ENCODE data around the gene ATP6V1G2. TPM values are rescaled to one million over a fixed set of nuclear protein-coding genes. Genes with fewer than 3 reads are reported as not detected.
A peak's percentile ranks its signal among the peaks of the same experiment; 100 is the strongest.
"Not testable (repeated sequence)": the region's sequence is repeated elsewhere in the genome, so short reads cannot be mapped to it uniquely, and the experiment has no call there.

Gene ATP6V1G2
- total RNA-seq = 3.3 TPM
- 2.5 TPM for polyA plus RNA-seq
- long read RNA-seq, donor 1, partial matches to known transcripts = 0 of 1 reads
- long read RNA-seq, donor 1, other reads (novel, unspliced or antisense) = 0 of 1 reads
- long read RNA-seq, donor 2 = 0 reads
- long read RNA-seq, donor 3, partial matches to known transcripts = 25 of 39 reads
- long read RNA-seq, donor 3, other reads (novel, unspliced or antisense) = 11 of 39 reads
- long read RNA-seq, donor 4, partial matches to known transcripts = 0 of 1 reads
- long read RNA-seq, donor 4, other reads (novel, unspliced or antisense) = 0 of 1 reads
- long read RNA-seq, donor 5, transcript ATP6V1G2-205 (3 exons, 1,588 nt) = major isoform, 7 of 38 reads
- long read RNA-seq, donor 5, partial matches to known transcripts = 14 of 38 reads
- long read RNA-seq, donor 5, other reads (novel, unspliced or antisense) = 16 of 38 reads
- long read RNA-seq, donor 6 = 0 reads
- long read RNA-seq, donor 7, partial matches to known transcripts = 0 of 3 reads
- long read RNA-seq, donor 7, other reads (novel, unspliced or antisense) = 0 of 3 reads
- long read RNA-seq, donor 8 = 0 reads
- long read RNA-seq, donor 9 = 0 reads
- long read RNA-seq, donor 10, partial matches to known transcripts = 5 of 12 reads
- long read RNA-seq, donor 10, other reads (novel, unspliced or antisense) = 5 of 12 reads

GRCh38 chr6:31546339-31546957, at the start of gene ATP6V1G2:
TSS of gene ATP6V1G2 (minus strand) at chr6:31546608. CDS start at chr6:31546559, 49 bp downstream.
- H3K4me1 ChIP-seq (ENCODE audit: control insufficient read depth in 2 of 2, insufficient read depth in 2 of 2, low read length in 2 of 2) = peaks cover 13 to 35% of the 10 kb centered on the region in 2 donors
- no peaks in the 10 kb centered on the region for H3K9me3 ChIP-seq (ENCODE audit: control insufficient read depth in 2 of 2, insufficient read depth in 1 of 2, low read length in 1 of 2)
- WGBS = 16% methylated on average over 11 of the region's 11 CpGs
- peak within 1 kb of the TSS; percentile 84 to 87 for H3K27ac ChIP-seq (ENCODE audit: low read depth in 1 of 2, low read length in 1 of 2)
- peak; percentile 75 to 92 (median 84) for DNase-seq (ENCODE audit: low read depth in 6 of 9, low spot score in 9 of 9)
- H3K4me3 ChIP-seq (ENCODE audit: low read length in 2 of 2) = peak within 1 kb of the TSS; percentile 53 to 63
- H3K27me3 ChIP-seq (ENCODE audit: control insufficient read depth in 2 of 2, insufficient read depth in 1 of 2, low read length in 1 of 2) = no peaks in the 10 kb centered on the region
- H3K36me3 ChIP-seq (ENCODE audit: control insufficient read depth in 2 of 2, insufficient read depth in 2 of 2, low read length in 1 of 2) = peaks cover 13% of the 10 kb centered on the region in 2 donors

- no peak for DNase-seq (ENCODE audit: low read depth in 6 of 9, low spot score in 9 of 9)
- WGBS = 96% methylated on average over 7 of the region's 7 CpGs
- H3K4me1 ChIP-seq (ENCODE audit: control insufficient read depth in 2 of 2, insufficient read depth in 2 of 2, low read length in 2 of 2) = peaks cover 26 to 59% of the 10 kb centered on the region in 2 donors
Observed at GRCh38 chr6:31592396-31592771, 46.0 kb upstream of the ATP6V1G2 start.

GRCh38 chr6:31590691-31591090, 44.3 kb upstream of the ATP6V1G2 start:
- peaks cover 40 to 63% of the 10 kb centered on the region in 2 donors for H3K4me1 ChIP-seq (ENCODE audit: control insufficient read depth in 2 of 2, insufficient read depth in 2 of 2, low read length in 2 of 2)
- not testable (repeated sequence) for DNase-seq (ENCODE audit: low read depth in 6 of 9, low spot score in 9 of 9); H3K36me3 ChIP-seq (ENCODE audit: control insufficient read depth in 2 of 2, insufficient read depth in 2 of 2, low read length in 1 of 2); H3K27ac ChIP-seq (ENCODE audit: low read depth in 1 of 2, low read length in 1 of 2); H3K27me3 ChIP-seq (ENCODE audit: control insufficient read depth in 2 of 2, insufficient read depth in 1 of 2, low read length in 1 of 2); H3K4me3 ChIP-seq (ENCODE audit: low read length in 2 of 2)
- WGBS = 89% methylated on average over 5 of the region's 5 CpGs
- H3K9me3 ChIP-seq (ENCODE audit: control insufficient read depth in 2 of 2, insufficient read depth in 1 of 2, low read length in 1 of 2) = peaks cover 0 to 13% of the 10 kb centered on the region in 2 donors

More at GRCh38 chr6:31592396-31592771, 46.0 kb upstream of the ATP6V1G2 start:
- Histone ChIP-seq H3K36me3 (ENCODE audit: control insufficient read depth in 2 of 2, insufficient read depth in 2 of 2, low read length in 1 of 2) (peaks cover 0 to 4% of the 10 kb centered on the region in 2 donors), H3K27ac (ENCODE audit: low read depth in 1 of 2, low read length in 1 of 2) (peak overlapping the region; percentile 36 to 80), H3K4me3 (ENCODE audit: low read length in 2 of 2) (no peak overlapping the region), H3K9me3 (ENCODE audit: control insufficient read depth in 2 of 2, insufficient read depth in 1 of 2, low read length in 1 of 2) (peaks cover 0 to 10% of the 10 kb centered on the region in 2 donors), H3K27me3 (ENCODE audit: control insufficient read depth in 2 of 2, insufficient read depth in 1 of 2, low read length in 1 of 2) (no peaks in the 10 kb centered on the region)

GRCh38 chr6:31588871-31589650, 42.7 kb upstream of the ATP6V1G2 start:
- 90% methylated on average over 9 of the region's 9 CpGs for WGBS
- peak in 1 of 9 donors; percentile 0 for DNase-seq (ENCODE audit: low read depth in 6 of 9, low spot score in 9 of 9)
- Histone ChIP-seq H3K27me3 (ENCODE audit: control insufficient read depth in 2 of 2, insufficient read depth in 1 of 2, low read length in 1 of 2) (no peaks in the 10 kb centered on the region), H3K27ac (ENCODE audit: low read depth in 1 of 2, low read length in 1 of 2) (peak overlapping the region in 1 of 2 donors; percentile 95), H3K9me3 (ENCODE audit: control insufficient read depth in 2 of 2, insufficient read depth in 1 of 2, low read length in 1 of 2) (peaks cover 0 to 6% of the 10 kb centered on the region in 2 donors), H3K4me1 (ENCODE audit: control insufficient read depth in 2 of 2, insufficient read depth in 2 of 2, low read length in 2 of 2) (peaks cover 55 to 77% of the 10 kb centered on the region in 2 donors), H3K36me3 (ENCODE audit: control insufficient read depth in 2 of 2, insufficient read depth in 2 of 2, low read length in 1 of 2) (peaks cover 0 to 4% of the 10 kb centered on the region in 2 donors), H3K4me3 (ENCODE audit: low read length in 2 of 2) (no peak overlapping the region)

GRCh38 chr6:31587791-31588777, 41.7 kb upstream of the ATP6V1G2 start:
- Histone ChIP-seq H3K27me3 (ENCODE audit: control insufficient read depth in 2 of 2, insufficient read depth in 1 of 2, low read length in 1 of 2) (no peaks in the 10 kb centered on the region), H3K9me3 (ENCODE audit: control insufficient read depth in 2 of 2, insufficient read depth in 1 of 2, low read length in 1 of 2) (peaks cover 0 to 3% of the 10 kb centered on the region in 2 donors), H3K4me1 (ENCODE audit: control insufficient read depth in 2 of 2, insufficient read depth in 2 of 2, low read length in 2 of 2) (peaks cover 49 to 77% of the 10 kb centered on the region in 2 donors), H3K36me3 (ENCODE audit: control insufficient read depth in 2 of 2, insufficient read depth in 2 of 2, low read length in 1 of 2) (peaks cover 0 to 4% of the 10 kb centered on the region in 2 donors), H3K4me3 (ENCODE audit: low read length in 2 of 2) (peak overlapping the region; percentile 22 to 65), H3K27ac (ENCODE audit: low read depth in 1 of 2, low read length in 1 of 2) (peak overlapping the region; percentile 68 to 95)
- WGBS = 43% methylated on average over 12 of the region's 12 CpGs
- DNase-seq (ENCODE audit: low read depth in 6 of 9, low spot score in 9 of 9) = peak in 1 of 9 donors; percentile 42

GRCh38 chr6:31586599-31587281, 40.3 kb upstream of the ATP6V1G2 start:
- Histone ChIP-seq H3K36me3 (ENCODE audit: control insufficient read depth in 2 of 2, insufficient read depth in 2 of 2, low read length in 1 of 2) (peaks cover 0 to 4% of the 10 kb centered on the region in 2 donors), H3K27me3 (ENCODE audit: control insufficient read depth in 2 of 2, insufficient read depth in 1 of 2, low read length in 1 of 2) (no peaks in the 10 kb centered on the region), H3K9me3 (ENCODE audit: control insufficient read depth in 2 of 2, insufficient read depth in 1 of 2, low read length in 1 of 2) (peaks cover 0 to 12% of the 10 kb centered on the region in 2 donors), H3K27ac (ENCODE audit: low read depth in 1 of 2, low read length in 1 of 2) (peak overlapping the region; percentile 89 to 95), H3K4me1 (ENCODE audit: control insufficient read depth in 2 of 2, insufficient read depth in 2 of 2, low read length in 2 of 2) (peaks cover 49 to 80% of the 10 kb centered on the region in 2 donors), H3K4me3 (ENCODE audit: low read length in 2 of 2) (peak overlapping the region; percentile 23 to 65)
- DNase-seq (ENCODE audit: low read depth in 6 of 9, low spot score in 9 of 9) = peak in 7 of 9 donors; percentile 63 to 91 (median 76)
- WGBS = 22% methylated on average over 9 of the region's 9 CpGs

- Histone ChIP-seq H3K27me3 (ENCODE audit: control insufficient read depth in 2 of 2, insufficient read depth in 1 of 2, low read length in 1 of 2) (no peaks in the 10 kb centered on the region), H3K36me3 (ENCODE audit: control insufficient read depth in 2 of 2, insufficient read depth in 2 of 2, low read length in 1 of 2) (peaks cover 0 to 4% of the 10 kb centered on the region in 2 donors), H3K4me1 (ENCODE audit: control insufficient read depth in 2 of 2, insufficient read depth in 2 of 2, low read length in 2 of 2) (peaks cover 49 to 76% of the 10 kb centered on the region in 2 donors), H3K4me3 (ENCODE audit: low read length in 2 of 2) (peak within 1 kb of the TSS; percentile 23 to 65), H3K9me3 (ENCODE audit: control insufficient read depth in 2 of 2, insufficient read depth in 1 of 2, low read length in 1 of 2) (peaks cover 0 to 13% of the 10 kb centered on the region in 2 donors), H3K27ac (ENCODE audit: low read depth in 1 of 2, low read length in 1 of 2) (peak within 1 kb of the TSS; percentile 89 to 95)
- no peak for DNase-seq (ENCODE audit: low read depth in 6 of 9, low spot score in 9 of 9)
- 24% methylated on average over 1 of the region's 1 CpG for WGBS
Observed at GRCh38 chr6:31586008-31586407, 39.6 kb upstream of the ATP6V1G2 start, which contains the start of gene LST1. TSS of gene LST1 (plus strand) at chr6:31586277. CDS start at chr6:31587300, 1,023 bp downstream.

All from thymus (tissue), 14 donors.